ENCODE results near the gene SLX1B. TPM values are rescaled to one million over a fixed set of nuclear protein-coding genes. Genes with fewer than 3 reads are reported as not detected.
"Not testable (repeated sequence)": the region's sequence is repeated elsewhere in the genome, so short reads cannot be mapped to it uniquely, and the experiment has no call there.

SLX1B gene
- total and polyA plus RNA-seq, 4 donors, result 2.6 to 20.6 (median 9.1) TPM

DNA sequence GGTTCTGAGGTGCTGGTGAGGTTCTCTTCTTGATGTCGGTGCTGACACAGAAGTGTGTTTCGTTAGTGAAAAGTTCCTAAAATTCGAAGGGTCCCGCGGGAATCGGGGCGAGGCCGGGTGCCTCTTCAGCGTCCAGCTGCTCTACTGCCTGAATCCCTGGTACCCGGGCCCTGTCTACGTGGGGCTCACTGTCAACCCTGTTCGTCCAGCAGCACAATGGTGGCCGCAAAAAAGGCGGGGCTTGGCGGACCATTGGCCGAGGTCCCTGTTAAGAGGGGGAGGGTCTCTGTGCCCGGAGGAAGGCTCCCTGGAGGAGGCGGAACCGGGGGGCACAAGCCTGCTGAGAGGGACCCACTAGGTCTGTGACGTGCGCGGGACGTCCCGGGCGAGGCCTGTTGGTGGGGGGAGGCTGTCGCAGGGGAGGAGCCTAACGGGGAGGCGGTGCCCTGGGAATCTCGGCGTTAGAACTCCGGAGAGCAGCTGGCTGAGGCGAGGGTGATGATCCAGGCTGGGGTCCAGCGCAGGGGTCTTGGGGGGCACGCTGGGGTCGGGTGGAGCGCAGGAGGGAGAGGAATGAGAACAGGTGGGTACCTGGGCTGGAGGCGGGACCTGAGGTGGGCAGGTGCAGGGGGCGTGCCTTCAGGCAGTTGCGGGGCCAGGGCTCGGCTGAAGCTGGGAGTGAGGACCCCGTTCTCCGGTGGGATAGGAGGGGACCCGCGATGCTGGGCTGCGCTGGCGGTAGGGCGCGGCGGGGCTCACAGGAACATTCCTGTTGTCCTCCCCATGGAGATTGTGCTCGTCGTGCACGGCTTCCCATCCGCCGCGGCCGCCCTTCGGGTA, 11.9 kb downstream of the SLX1B start:
- not testable (repeated sequence) for H3K36me3 ChIP-seq (ENCODE audit: control insufficient read depth, insufficient read depth, low read length); H3K27ac ChIP-seq (ENCODE audit: low read depth, low read length); H3K4me1 ChIP-seq (ENCODE audit: control insufficient read depth, insufficient read depth, low read length); H3K4me3 ChIP-seq (ENCODE audit: low read depth, low read length); DNase-seq (ENCODE audit: low read depth in 4 of 6, low spot score in 6 of 6); H3K27me3 ChIP-seq (ENCODE audit: control insufficient read depth, insufficient read depth, low read length); H3K9me3 ChIP-seq (ENCODE audit: control insufficient read depth, insufficient read depth, low read length)
- no CpG with 5 or more reads among the region's 57 CpGs for WGBS (ENCODE audit: insufficient coverage)

DNA sequence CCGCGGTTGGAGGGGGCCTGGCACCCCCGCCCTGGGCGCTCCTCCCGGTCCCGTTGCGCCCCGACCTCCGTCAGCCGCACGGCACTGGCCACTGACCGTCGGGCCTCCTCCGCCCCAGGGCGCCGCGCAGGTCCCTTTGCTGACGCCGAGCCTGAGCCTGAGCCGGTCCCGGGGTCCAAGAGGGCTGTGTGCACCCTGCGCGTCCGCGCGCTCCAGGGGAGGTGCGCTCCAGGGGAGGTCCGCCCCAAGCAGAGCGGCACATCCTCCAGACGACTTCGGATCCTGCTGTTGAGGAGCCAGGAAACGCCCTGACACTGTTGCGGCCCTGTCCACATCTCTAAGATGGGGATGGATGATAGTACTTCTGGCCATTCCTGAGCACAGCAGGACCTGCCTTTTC, 12.6 kb downstream of the SLX1B start:
- H3K27ac ChIP-seq (ENCODE audit: low read depth, low read length); H3K4me1 ChIP-seq (ENCODE audit: control insufficient read depth, insufficient read depth, low read length); H3K36me3 ChIP-seq (ENCODE audit: control insufficient read depth, insufficient read depth, low read length); H3K27me3 ChIP-seq (ENCODE audit: control insufficient read depth, insufficient read depth, low read length); H3K9me3 ChIP-seq (ENCODE audit: control insufficient read depth, insufficient read depth, low read length); DNase-seq (ENCODE audit: low read depth in 4 of 6, low spot score in 6 of 6); H3K4me3 ChIP-seq (ENCODE audit: low read depth, low read length): not testable (repeated sequence)
- no CpG with 5 or more reads among the region's 33 CpGs for WGBS (ENCODE audit: insufficient coverage)

DNA sequence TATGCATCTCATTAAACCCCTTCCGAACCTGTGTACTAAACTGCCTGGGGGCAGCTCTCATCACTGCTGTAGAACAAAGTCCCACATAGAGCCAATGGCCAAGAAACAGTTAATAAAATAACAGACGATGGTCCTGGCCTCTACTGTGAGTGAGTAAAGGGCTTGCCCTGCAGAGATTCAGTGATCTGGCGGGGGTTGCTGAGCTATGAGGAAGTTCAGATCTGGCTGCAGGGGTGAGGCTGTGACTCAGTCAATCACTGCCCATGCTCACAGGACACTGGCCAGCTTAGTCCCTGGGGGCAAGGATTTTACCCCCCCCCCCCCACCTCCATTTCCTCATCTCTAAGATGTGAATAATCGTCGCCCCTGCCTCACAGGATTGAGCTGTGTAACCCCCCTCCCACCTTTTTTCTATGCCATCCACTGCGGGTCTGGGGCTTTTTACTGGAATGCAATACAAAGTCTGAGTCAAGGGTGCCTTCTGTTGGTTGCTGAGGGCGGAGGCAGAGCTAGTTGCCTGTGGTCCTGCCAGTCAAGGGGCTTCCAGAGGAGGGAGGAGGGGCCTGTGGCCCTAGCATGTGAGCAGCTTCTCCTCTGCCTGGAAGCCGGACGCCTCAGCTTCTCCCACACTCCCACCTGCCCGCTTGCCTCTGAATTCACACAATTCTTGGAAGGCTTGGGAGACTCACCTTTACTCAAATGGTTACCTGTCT, 13.5 kb downstream of the SLX1B start:
- H3K9me3 ChIP-seq (ENCODE audit: control insufficient read depth, insufficient read depth, low read length); H3K36me3 ChIP-seq (ENCODE audit: control insufficient read depth, insufficient read depth, low read length); H3K4me1 ChIP-seq (ENCODE audit: control insufficient read depth, insufficient read depth, low read length); H3K4me3 ChIP-seq (ENCODE audit: low read depth, low read length); DNase-seq (ENCODE audit: low read depth in 4 of 6, low spot score in 6 of 6); H3K27ac ChIP-seq (ENCODE audit: low read depth, low read length); H3K27me3 ChIP-seq (ENCODE audit: control insufficient read depth, insufficient read depth, low read length): not testable (repeated sequence)
- WGBS (ENCODE audit: insufficient coverage), result no CpG with 5 or more reads among the region's 10 CpGs

DNA sequence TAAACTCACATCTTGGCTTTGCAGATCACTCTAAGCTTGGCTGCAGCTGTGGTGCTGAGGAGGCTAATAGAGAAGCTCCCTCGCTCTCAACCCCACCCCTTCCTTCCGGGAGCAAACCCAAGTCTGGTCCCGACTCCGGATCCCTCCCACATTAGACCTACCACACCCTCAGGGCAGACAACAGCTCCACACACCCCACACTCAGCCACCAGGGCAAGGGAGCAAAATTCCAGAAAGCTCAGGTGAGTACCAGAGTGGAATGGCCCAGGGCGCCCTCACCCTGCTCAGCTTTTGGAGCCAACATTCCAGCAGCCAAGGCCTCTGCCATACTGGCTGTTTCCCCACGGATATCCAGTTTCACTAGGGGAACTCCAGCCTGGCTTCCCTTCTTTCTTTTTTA, 15.3 kb downstream of the SLX1B start:
- no CpG with 5 or more reads among the region's 6 CpGs for WGBS (ENCODE audit: insufficient coverage)
- not testable (repeated sequence) for H3K9me3 ChIP-seq (ENCODE audit: control insufficient read depth, insufficient read depth, low read length); H3K4me1 ChIP-seq (ENCODE audit: control insufficient read depth, insufficient read depth, low read length); DNase-seq (ENCODE audit: low read depth in 4 of 6, low spot score in 6 of 6); H3K36me3 ChIP-seq (ENCODE audit: control insufficient read depth, insufficient read depth, low read length); H3K4me3 ChIP-seq (ENCODE audit: low read depth, low read length); H3K27me3 ChIP-seq (ENCODE audit: control insufficient read depth, insufficient read depth, low read length); H3K27ac ChIP-seq (ENCODE audit: low read depth, low read length)

DNA sequence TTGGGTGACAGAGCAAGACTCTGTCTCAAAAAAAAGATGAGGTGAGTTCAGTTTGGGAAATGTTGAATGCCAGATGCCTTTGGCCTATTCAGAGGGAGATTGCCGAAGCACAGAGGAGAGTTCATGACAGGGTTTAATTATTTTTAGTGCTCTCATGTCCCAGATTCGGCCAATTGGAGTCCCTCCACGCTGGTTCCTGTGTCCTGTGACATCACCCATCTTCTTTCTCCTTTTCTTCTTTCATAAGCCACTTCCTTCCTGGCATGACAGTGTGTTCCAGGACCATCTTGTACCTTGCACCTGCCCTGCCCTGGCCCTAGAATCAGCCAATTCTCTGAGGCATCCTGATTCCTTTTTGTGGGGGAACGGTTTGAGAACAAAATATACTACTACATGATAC, 17.7 kb downstream of the SLX1B start:
- H3K9me3 ChIP-seq (ENCODE audit: control insufficient read depth, insufficient read depth, low read length); H3K36me3 ChIP-seq (ENCODE audit: control insufficient read depth, insufficient read depth, low read length); H3K4me1 ChIP-seq (ENCODE audit: control insufficient read depth, insufficient read depth, low read length); DNase-seq (ENCODE audit: low read depth in 4 of 6, low spot score in 6 of 6); H3K27ac ChIP-seq (ENCODE audit: low read depth, low read length); H3K4me3 ChIP-seq (ENCODE audit: low read depth, low read length); H3K27me3 ChIP-seq (ENCODE audit: control insufficient read depth, insufficient read depth, low read length): not testable (repeated sequence)
- no CpG with 5 or more reads among the region's 4 CpGs for WGBS (ENCODE audit: insufficient coverage)

DNA sequence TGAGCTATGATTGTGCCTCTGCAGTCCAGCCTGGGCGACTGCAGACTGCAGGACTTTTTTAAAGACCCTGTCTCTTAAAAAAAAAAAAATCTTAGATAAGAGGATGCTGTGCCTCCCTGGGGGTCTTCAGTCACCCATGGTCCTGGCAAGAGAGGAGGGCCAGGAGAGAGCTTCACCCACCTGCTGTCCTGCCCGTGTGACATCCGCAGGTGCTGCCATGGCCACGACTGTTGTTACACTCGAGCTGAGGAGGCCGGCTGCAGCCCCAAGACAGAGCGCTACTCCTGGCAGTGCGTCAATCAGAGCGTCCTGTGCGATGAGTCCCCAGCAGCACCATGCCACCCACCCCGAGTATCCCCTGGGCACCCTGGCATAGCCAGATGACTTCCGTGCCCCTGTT, 27.9 kb downstream of the SLX1B start:
- not testable (repeated sequence) for DNase-seq (ENCODE audit: low read depth in 4 of 6, low spot score in 6 of 6); H3K4me1 ChIP-seq (ENCODE audit: control insufficient read depth, insufficient read depth, low read length); H3K27me3 ChIP-seq (ENCODE audit: control insufficient read depth, insufficient read depth, low read length); H3K27ac ChIP-seq (ENCODE audit: low read depth, low read length); H3K36me3 ChIP-seq (ENCODE audit: control insufficient read depth, insufficient read depth, low read length); H3K4me3 ChIP-seq (ENCODE audit: low read depth, low read length); H3K9me3 ChIP-seq (ENCODE audit: control insufficient read depth, insufficient read depth, low read length)
- WGBS (ENCODE audit: insufficient coverage), result no CpG with 5 or more reads among the region's 12 CpGs

DNA sequence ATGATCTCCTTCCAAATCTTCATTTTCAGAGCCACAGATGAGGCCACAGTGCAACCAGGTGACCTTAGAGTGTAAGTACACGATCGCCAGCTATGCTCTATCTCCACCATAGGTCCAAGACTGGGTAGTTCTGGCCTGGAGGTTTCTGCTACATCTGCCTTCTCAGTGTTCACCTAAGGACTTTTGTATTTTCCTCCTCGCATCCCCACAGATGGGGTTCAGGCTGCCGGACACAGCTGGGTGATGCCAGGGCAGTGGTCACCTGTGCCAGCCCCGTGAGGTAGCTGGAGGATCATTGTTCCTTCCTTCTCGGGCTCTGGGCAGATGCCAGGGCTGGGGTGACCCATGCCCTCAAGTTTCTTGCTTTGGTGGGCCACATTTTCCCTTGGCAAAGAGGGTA, 52.0 kb downstream of the SLX1B start, which contains the start of gene NPIPB12:
Gene NPIPB12 (minus strand): TSS at position 101 of the 400 bp plus-strand sequence.
- WGBS (ENCODE audit: insufficient coverage), result no CpG with 5 or more reads among the region's 6 CpGs
- not testable (repeated sequence) for H3K36me3 ChIP-seq (ENCODE audit: control insufficient read depth, insufficient read depth, low read length)

More for the DNA sequence above, 52.0 kb downstream of the SLX1B start, which contains the start of gene NPIPB12:
- DNase-seq (ENCODE audit: low read depth in 4 of 6, low spot score in 6 of 6); H3K27ac ChIP-seq (ENCODE audit: low read depth, low read length); H3K4me1 ChIP-seq (ENCODE audit: control insufficient read depth, insufficient read depth, low read length); H3K9me3 ChIP-seq (ENCODE audit: control insufficient read depth, insufficient read depth, low read length); H3K4me3 ChIP-seq (ENCODE audit: low read depth, low read length); H3K27me3 ChIP-seq (ENCODE audit: control insufficient read depth, insufficient read depth, low read length): not testable (repeated sequence)

Small RNA genes lying within 50 kb of the gene (small RNA-seq; reads per million reads assigned to genes)
- gene AC133555.2 (ENCODE audit: low replicate concordance), result not detected

Other genes starting within 250 kb of the SLX1B start
- under 1 TPM; 0.20 to 0.94 TPM for gene NPIPB11, start 47.8 kb upstream of the SLX1B start, total RNA-seq
- gene NPIPB11, start 47.8 kb upstream of the SLX1B start, polyA plus RNA-seq (ENCODE audit: insufficient read length in 2 of 2), result 1 to 10 TPM; 1.5 to 5.0 TPM
- gene BOLA2, start 182 bp upstream of the SLX1B start, total RNA-seq, result 10 to 100 TPM in 1 of 2 donors, 1 to 10 TPM in 1; 5.3 to 27.3 TPM
- gene BOLA2, start 182 bp upstream of the SLX1B start, polyA plus RNA-seq (ENCODE audit: insufficient read length in 2 of 2), result 10 to 100 TPM in 1 of 2 donors, 1 to 10 TPM in 1; 9.4 to 16.6 TPM
- 10 to 100 TPM in 1 of 2 donors, 1 to 10 TPM in 1; 3.1 to 22.8 TPM for gene SULT1A4, start 5.4 kb downstream of the SLX1B start, total RNA-seq
- 10 to 100 TPM in 1 of 2 donors, 1 to 10 TPM in 1; 4.9 to 16.1 TPM for gene SULT1A4, start 5.4 kb downstream of the SLX1B start, polyA plus RNA-seq (ENCODE audit: insufficient read length in 2 of 2)
- gene NPIPB12, start 51.9 kb downstream of the SLX1B start, total RNA-seq, result 10 to 100 TPM; 24.8 to 25.3 TPM
- 10 to 100 TPM; 31.2 to 96.4 TPM for gene NPIPB12, start 51.9 kb downstream of the SLX1B start, polyA plus RNA-seq (ENCODE audit: insufficient read length in 2 of 2)
- 1 to 10 TPM in 1 of 2 donors, under 1 TPM in 1; 0.88 to 3.3 TPM for gene SPN, start 208.7 kb downstream of the SLX1B start, total RNA-seq
- gene SPN, start 208.7 kb downstream of the SLX1B start, polyA plus RNA-seq (ENCODE audit: insufficient read length in 2 of 2), result under 1 TPM; 0.79 to 0.96 TPM
- 10 to 100 TPM; 15.8 to 52.0 TPM for gene QPRT, start 224.6 kb downstream of the SLX1B start, total RNA-seq
- gene QPRT, start 224.6 kb downstream of the SLX1B start, polyA plus RNA-seq (ENCODE audit: insufficient read length in 2 of 2), result 10 to 100 TPM; 39.3 to 40.3 TPM